Kidney (tissue), 14 donors: ENCODE results near the gene PTPRH. TPM values are rescaled to one million over a fixed set of nuclear protein-coding genes. Genes with fewer than 3 reads are reported as not detected.

Experiments used
- DNase-seq, 5 donors: peaks; one replicate each; pipeline ENCODE4 v3.0.0-alpha.2; 2013 to 2020
- FAIRE-seq: peaks from 2 replicates; lab custom pipeline; 2012; peaks lifted over from hg19 to GRCh38; lab: Jason Lieb, UNC
- H3K27ac ChIP-seq, 2 donors: one replicate each; pipeline ENCODE4 v1.7.0; 2013; ENCODE audit warnings: low read depth in 2 of 2, low read length in 2 of 2, inconsistent platforms in 1 of 2
- H3K27me3 ChIP-seq: one replicate; pipeline ENCODE4 v1.7.1; 2013; ENCODE audit warnings: low read length, inconsistent platforms; ENCODE audit not compliant: control insufficient read depth, insufficient read depth
- H3K36me3 ChIP-seq, 3 donors: one replicate each; pipeline versions ENCODE4 v1.7.0 to v1.7.1; 2013; ENCODE audit warnings: low read length in 3 of 3, control low read depth in 1 of 3, inconsistent platforms in 1 of 3; ENCODE audit not compliant: insufficient read depth in 3 of 3, control insufficient read depth in 2 of 3
- H3K4me1 ChIP-seq, 3 donors: one replicate each; pipeline versions ENCODE4 v1.7.0 to v1.7.1; 2013; ENCODE audit warnings: low read length in 3 of 3, inconsistent platforms in 1 of 3, low read depth in 1 of 3; ENCODE audit not compliant: control insufficient read depth in 2 of 3, insufficient read depth in 2 of 3
- H3K4me3 ChIP-seq, 3 donors: one replicate each; pipeline versions ENCODE4 v1.7.0 to v1.8.1; 2013; ENCODE audit warnings: low read length in 3 of 3, control low read depth in 1 of 3, inconsistent platforms in 1 of 3
- H3K9ac ChIP-seq, 3 donors: one replicate each; pipeline versions ENCODE4 v1.7.0 to v1.7.1; 2013; ENCODE audit warnings: low read length in 3 of 3, control low read depth in 1 of 3, inconsistent platforms in 1 of 3
- H3K9me3 ChIP-seq, 3 donors: one replicate each; pipeline versions ENCODE4 v1.7.0 to v1.7.1; 2013; ENCODE audit warnings: low read length in 3 of 3, control low read depth in 1 of 3, inconsistent platforms in 1 of 3; ENCODE audit not compliant: control insufficient read depth in 2 of 3, insufficient read depth in 1 of 3
- CTCF ChIP-seq: IDR thresholded peaks from 3 replicates; pipeline ENCODE4 v1.5.1; 2012; ENCODE audit warnings: mild to moderate bottlenecking, moderate library complexity, borderline replicate concordance; ENCODE audit not compliant: insufficient read depth; ENCODE audit errors: extremely low read depth
- intact Hi-C: fragments of 100-400 bp; cut with DNase I; formaldehyde crosslinking; loops from one replicate; pipeline ENCODE4 v1.11.1; 2022
- polyA plus RNA-seq: library from polyadenylated mRNA; stranded (reverse); fragments of 350-450 nt; fragmentation: Illumina TruSeq; extraction: RNeasy Lipid Tissue Mini Kit (QIAGEN cat#74804); gene quantifications from one replicate; pipeline ENCODE4 v1.2.3, GENCODE V29; 2014; ENCODE audit warnings: low read depth, low replicate concordance; ENCODE audit not compliant: insufficient read depth
- total RNA-seq: library from RNA; stranded (reverse); fragmentation: NEBNext Ultra II Directional; extraction: Animal tissue kit (Norgen Biotek cat#: 25700); gene quantifications from one replicate; pipeline ENCODE4 v1.2.1, GENCODE V29; 2021
- donor health status: control.
- donor health status: control.
- donor health status: control.
- donor health status: control.
- donor health status: control.
- donor health status: DM: yes; HTN: yes; CAD: no.
- donor health status: Normal renal cell carcinoma (clear cell type).

Gene PTPRH
- total and polyA plus RNA-seq, 2 donors from 2014 or later = 2.8 TPM; not detected in 1

- DNase-seq = peak in 1 of 5 donors; percentile 68
- H3K4me1 ChIP-seq = peaks cover 0 to 4% (median 0%) of the 10 kb centered on the region in 3 donors
- intact Hi-C loops = no loop called here
- no peaks in the 10 kb centered on the region for H3K9me3 ChIP-seq
- no peak for FAIRE-seq
- H3K27ac ChIP-seq = no peak overlapping the region
- no peak for TF ChIP-seq CTCF
- H3K27me3 ChIP-seq = no peaks in the 10 kb centered on the region
- H3K4me3 ChIP-seq = no peak overlapping the region
- no peak overlapping the region for H3K9ac ChIP-seq
- peaks cover 0 to 33% (median 25%) of the 10 kb centered on the region in 3 donors for H3K36me3 ChIP-seq
Measured at GRCh38 chr19:55246462-55247451, 37.5 kb upstream of the PTPRH start.

- Histone ChIP-seq H3K4me3 (no peak overlapping the region), H3K27me3 (no peaks in the 10 kb centered on the region), H3K36me3 (peaks cover 0 to 44% (median 36%) of the 10 kb centered on the region in 3 donors), H3K27ac (no peak overlapping the region), H3K4me1 (peaks cover 0 to 2% (median 0%) of the 10 kb centered on the region in 3 donors), H3K9me3 (no peaks in the 10 kb centered on the region), H3K9ac (no peak overlapping the region)
- no peak for TF ChIP-seq CTCF
- intact Hi-C loops = no loop called here
- FAIRE-seq (no peak), DNase-seq (peak in 1 of 5 donors; percentile 59)
Measured at GRCh38 chr19:55245236-55245904, 36.1 kb upstream of the PTPRH start.

GRCh38 chr19:55244004-55244680 is 34.8 kb upstream of the PTPRH start:
- Histone ChIP-seq H3K4me3 (no peak overlapping the region), H3K9ac (no peak overlapping the region), H3K27me3 (no peaks in the 10 kb centered on the region), H3K9me3 (no peaks in the 10 kb centered on the region), H3K36me3 (peaks cover 0 to 49% (median 40%) of the 10 kb centered on the region in 3 donors), H3K4me1 (no peaks in the 10 kb centered on the region), H3K27ac (no peak overlapping the region)
- TF ChIP-seq CTCF = no peak
- DNase-seq (peak in 1 of 5 donors; percentile 32), FAIRE-seq (no peak)
- intact Hi-C loops = no loop called here
